ENCODE results near the gene CEP135.
"Not testable (repeated sequence)": the region's sequence is repeated elsewhere in the genome, so short reads cannot be mapped to it uniquely, and the experiment has no call there.

Gene CEP135

DNA sequence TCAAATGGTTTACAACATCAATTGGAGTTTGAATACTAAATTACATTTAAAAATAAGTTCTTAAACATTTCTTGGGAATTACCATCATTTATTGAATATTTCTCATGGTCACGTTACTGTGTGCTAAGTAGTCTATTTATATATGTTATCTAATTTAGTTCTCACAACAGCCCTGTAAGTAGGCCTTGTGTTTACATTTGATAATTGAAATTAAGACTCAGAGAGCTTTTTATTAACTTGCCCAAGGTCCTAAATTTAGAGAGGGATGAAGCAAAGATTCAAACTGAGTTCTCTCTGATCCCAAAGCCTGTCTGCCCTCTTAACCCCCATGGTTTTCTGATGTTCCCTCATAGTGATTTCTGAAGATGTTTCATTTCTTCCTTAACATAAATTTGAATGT lies 103.7 kb downstream of the CEP135 start:
- H3K4me3 Mint-ChIP-seq = no peak overlapping the region
- intact Hi-C loops (cut with micrococcal nuclease) = no loop called here
- no peaks in the 10 kb centered on the region for H3K9me3 Mint-ChIP-seq
- peaks cover 9% of the 10 kb centered on the region for H3K4me1 Mint-ChIP-seq (ENCODE audit: low read depth)
- H3K36me3 Mint-ChIP-seq (ENCODE audit: low read depth) = peaks cover 6% of the 10 kb centered on the region
- no peak overlapping the region for H3K27ac Mint-ChIP-seq
- H3K27me3 Mint-ChIP-seq = peaks cover 26% of the 10 kb centered on the region

DNA sequence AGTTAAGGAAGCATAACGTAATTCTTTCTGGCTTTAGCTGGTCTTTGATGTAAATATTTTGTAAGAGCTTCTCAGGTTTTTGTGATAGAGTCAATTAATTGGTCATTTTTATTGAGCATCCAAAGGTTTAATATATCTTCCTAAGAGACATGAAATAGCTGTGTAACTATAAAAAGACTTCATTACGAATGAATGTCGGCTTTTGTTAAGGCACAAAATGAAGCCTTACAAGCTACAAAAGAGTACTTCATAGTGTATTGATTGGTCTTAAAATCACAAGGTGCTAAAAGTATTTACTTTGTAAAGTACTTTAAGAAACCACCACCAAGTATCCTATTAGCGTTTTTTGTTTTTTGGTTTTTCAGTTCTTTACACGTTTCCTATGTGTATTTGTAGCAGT lies 104.2 kb downstream of the CEP135 start:
- Mint-ChIP-seq H3K27me3 (peaks cover 24% of the 10 kb centered on the region), H3K4me3 (no peak overlapping the region), H3K4me1 (ENCODE audit: low read depth) (peaks cover 9% of the 10 kb centered on the region), H3K27ac (no peak overlapping the region), H3K36me3 (ENCODE audit: low read depth) (peaks cover 6% of the 10 kb centered on the region), H3K9me3 (no peaks in the 10 kb centered on the region)
- intact Hi-C loops (cut with micrococcal nuclease) = no loop called here

DNA sequence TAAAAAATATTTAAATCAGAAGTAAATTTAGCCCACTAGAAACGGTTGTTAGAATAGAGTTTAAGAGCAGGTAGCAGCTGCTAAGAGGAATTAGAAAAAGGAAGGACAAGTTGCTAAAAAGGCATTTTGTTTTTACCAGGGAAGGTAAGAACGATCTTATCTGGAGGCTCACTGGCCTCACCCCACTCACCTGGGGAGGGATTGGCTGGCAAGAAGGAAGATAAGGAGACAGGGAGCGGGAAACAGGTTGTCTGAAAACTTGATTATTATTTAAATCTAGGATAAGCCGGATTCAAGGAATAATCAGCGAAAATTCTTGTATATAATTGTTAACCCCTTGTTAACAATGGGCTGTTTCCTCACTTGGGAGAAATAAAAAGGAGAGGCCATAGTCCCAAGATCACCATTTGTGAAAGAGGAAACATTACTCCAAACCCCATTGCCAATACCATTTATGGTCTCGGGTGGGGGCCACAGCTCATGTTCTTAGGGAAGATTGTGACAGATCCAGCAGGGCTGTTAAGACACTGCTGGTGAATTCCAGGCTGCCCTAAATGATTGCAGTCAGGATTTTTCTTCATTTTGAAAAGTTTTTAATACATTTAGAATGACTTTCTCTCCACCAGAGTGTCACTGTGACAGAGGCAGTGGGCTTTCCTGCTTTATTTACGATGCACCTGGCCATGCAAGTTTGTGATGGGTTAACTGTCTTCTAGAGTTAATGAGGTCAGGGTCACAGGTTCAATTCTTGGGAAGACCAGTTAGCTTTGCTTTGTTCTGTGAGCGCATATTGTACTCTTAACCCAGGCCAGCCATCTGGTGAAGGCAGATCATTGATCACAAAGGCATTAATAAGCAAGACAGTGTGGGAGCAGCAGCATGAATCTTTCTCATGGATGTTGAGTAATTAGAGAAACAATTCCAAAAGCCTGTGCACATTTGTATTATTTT lies 106.6 kb downstream of the CEP135 start:
- no peaks in the 10 kb centered on the region for H3K9me3 Mint-ChIP-seq
- intact Hi-C loops (cut with micrococcal nuclease) = no loop called here
- peaks cover 4% of the 10 kb centered on the region for H3K4me1 Mint-ChIP-seq (ENCODE audit: low read depth)
- H3K36me3 Mint-ChIP-seq (ENCODE audit: low read depth) = no peaks in the 10 kb centered on the region
- H3K27ac Mint-ChIP-seq = no peak overlapping the region
- H3K27me3 Mint-ChIP-seq = peaks cover 10% of the 10 kb centered on the region
- no peak overlapping the region for H3K4me3 Mint-ChIP-seq

GRCh38 chr4:56055991-56056390 lies 107.2 kb downstream of the CEP135 start:
- peaks cover 5% of the 10 kb centered on the region for H3K4me1 Mint-ChIP-seq (ENCODE audit: low read depth)
- H3K27ac Mint-ChIP-seq = no peak overlapping the region
- peaks cover 5% of the 10 kb centered on the region for H3K27me3 Mint-ChIP-seq
- no peaks in the 10 kb centered on the region for H3K36me3 Mint-ChIP-seq (ENCODE audit: low read depth)
- H3K9me3 Mint-ChIP-seq = no peaks in the 10 kb centered on the region
- intact Hi-C loops (cut with micrococcal nuclease) = no loop called here
- H3K4me3 Mint-ChIP-seq = no peak overlapping the region

GRCh38 chr4:56058555-56058954 lies 109.8 kb downstream of the CEP135 start:
- Mint-ChIP-seq H3K27me3 (no peaks in the 10 kb centered on the region), H3K9me3 (no peaks in the 10 kb centered on the region), H3K4me1 (ENCODE audit: low read depth) (peaks cover 5% of the 10 kb centered on the region), H3K4me3 (no peak overlapping the region), H3K27ac (no peak overlapping the region), H3K36me3 (ENCODE audit: low read depth) (no peaks in the 10 kb centered on the region)
- intact Hi-C loops (cut with micrococcal nuclease) = no loop called here

DNA sequence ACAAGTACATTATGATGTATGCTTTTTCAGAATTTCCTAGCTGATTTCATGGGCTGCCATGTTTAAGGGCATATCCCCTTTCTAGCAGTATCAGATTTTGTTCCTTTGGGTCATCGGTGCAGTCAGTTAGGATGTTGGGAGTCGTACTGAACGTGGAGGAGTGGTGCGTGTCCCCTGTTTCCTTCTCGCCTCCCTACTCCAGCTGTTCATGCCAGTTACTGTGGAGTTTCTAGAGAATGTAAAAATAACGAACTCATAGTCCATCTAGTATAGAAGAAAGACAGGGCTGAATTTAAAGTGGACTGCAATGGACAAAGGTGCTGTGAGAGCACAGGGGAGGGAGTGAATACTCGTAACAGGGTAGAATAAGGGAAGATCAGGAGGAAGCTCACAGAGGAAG lies 111.3 kb downstream of the CEP135 start:
- intact Hi-C loops (cut with micrococcal nuclease) = no loop called here
- Mint-ChIP-seq H3K27me3 (no peaks in the 10 kb centered on the region), H3K4me1 (ENCODE audit: low read depth) (peaks cover 5% of the 10 kb centered on the region), H3K27ac (no peak overlapping the region), H3K4me3 (no peak overlapping the region), H3K36me3 (ENCODE audit: low read depth) (no peaks in the 10 kb centered on the region), H3K9me3 (no peaks in the 10 kb centered on the region)

DNA sequence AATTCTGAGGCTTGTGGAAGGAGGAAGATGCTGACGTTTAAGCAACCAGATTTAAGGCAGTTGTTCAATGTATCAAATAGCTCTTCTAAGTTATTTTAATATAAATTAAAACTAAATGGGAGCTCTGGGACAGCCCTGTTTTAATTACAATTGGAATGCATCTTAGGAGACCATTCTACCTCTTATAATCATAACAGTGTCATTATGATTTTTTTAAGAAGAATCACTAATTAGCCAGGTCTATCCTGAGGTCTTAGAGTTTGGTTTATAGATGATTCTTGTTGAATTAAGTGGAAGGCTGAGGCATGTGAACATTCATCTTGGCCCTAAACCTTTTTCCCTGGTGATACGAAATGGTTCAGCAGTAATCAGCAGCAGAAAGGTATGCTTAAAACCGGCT lies 113.4 kb downstream of the CEP135 start:
- Mint-ChIP-seq H3K27me3 (no peaks in the 10 kb centered on the region), H3K27ac (no peak overlapping the region), H3K4me1 (ENCODE audit: low read depth) (peaks cover 5% of the 10 kb centered on the region), H3K36me3 (ENCODE audit: low read depth) (no peaks in the 10 kb centered on the region), H3K9me3 (no peaks in the 10 kb centered on the region), H3K4me3 (no peak overlapping the region)
- intact Hi-C loops (cut with micrococcal nuclease) = no loop called here

- H3K36me3 Mint-ChIP-seq (ENCODE audit: low read depth) = no peaks in the 10 kb centered on the region
These were observed 113.9 kb downstream of the CEP135 start for GRCh38 chr4:56062526-56063145.

DNA sequence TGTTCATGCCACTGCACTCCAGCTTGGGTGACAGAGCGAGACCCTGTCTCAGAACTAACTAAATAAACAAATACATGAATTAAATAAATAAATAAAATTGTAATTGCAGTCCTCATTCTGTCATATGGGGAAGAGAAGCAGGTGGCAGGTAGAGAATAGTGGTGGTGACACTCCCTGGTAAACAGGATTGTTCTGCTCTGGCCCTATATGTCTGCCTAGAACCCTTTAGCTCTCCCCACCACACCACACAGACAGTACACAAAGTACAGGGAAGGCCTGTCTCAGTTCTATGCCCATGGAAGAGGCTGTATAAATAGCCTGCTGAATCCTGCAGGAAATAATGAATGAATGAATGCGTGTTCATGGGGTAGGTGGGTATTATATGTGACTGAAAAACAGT lies 117.7 kb downstream of the CEP135 start:
- intact Hi-C loops (cut with micrococcal nuclease) = no loop called here
- Mint-ChIP-seq H3K4me3 (no peak overlapping the region), H3K27me3 (no peaks in the 10 kb centered on the region), H3K36me3 (ENCODE audit: low read depth) (no peaks in the 10 kb centered on the region), H3K27ac (no peak overlapping the region), H3K4me1 (ENCODE audit: low read depth) (no peaks in the 10 kb centered on the region), H3K9me3 (peaks cover 6% of the 10 kb centered on the region)

More at GRCh38 chr4:56062526-56063145, 113.9 kb downstream of the CEP135 start:
- H3K27me3 Mint-ChIP-seq = no peaks in the 10 kb centered on the region
- intact Hi-C loops (cut with micrococcal nuclease) = no loop called here
- H3K27ac Mint-ChIP-seq = no peak overlapping the region
- no peak overlapping the region for H3K4me3 Mint-ChIP-seq
- H3K9me3 Mint-ChIP-seq = no peaks in the 10 kb centered on the region
- peaks cover 5% of the 10 kb centered on the region for H3K4me1 Mint-ChIP-seq (ENCODE audit: low read depth)

DNA sequence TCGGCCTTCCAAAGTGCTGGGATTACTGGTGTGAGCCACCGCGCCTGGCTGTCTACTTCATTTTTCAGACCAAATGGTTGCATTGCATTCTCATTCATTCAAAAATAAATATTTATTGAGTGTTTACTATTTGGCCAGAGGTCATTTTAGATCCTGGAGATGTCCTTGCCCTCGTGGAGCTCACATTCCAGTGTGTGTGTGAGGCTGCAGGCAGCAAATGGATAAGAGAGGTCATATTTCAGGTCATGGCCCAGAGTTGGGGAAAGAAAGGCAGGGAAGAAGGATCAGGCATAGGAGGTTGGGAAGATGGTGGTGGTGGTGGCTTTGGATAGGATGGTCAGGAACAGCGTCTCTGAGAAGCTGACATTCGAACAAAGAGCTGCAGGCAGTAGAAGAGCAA lies 119.1 kb downstream of the CEP135 start:
- intact Hi-C loops (cut with micrococcal nuclease) = no loop called here
- Mint-ChIP-seq H3K4me3 (no peak overlapping the region), H3K4me1 (ENCODE audit: low read depth) (no peaks in the 10 kb centered on the region), H3K27ac (no peak overlapping the region), H3K36me3 (ENCODE audit: low read depth) (no peaks in the 10 kb centered on the region), H3K27me3 (no peaks in the 10 kb centered on the region), H3K9me3 (peaks cover 6% of the 10 kb centered on the region)

DNA sequence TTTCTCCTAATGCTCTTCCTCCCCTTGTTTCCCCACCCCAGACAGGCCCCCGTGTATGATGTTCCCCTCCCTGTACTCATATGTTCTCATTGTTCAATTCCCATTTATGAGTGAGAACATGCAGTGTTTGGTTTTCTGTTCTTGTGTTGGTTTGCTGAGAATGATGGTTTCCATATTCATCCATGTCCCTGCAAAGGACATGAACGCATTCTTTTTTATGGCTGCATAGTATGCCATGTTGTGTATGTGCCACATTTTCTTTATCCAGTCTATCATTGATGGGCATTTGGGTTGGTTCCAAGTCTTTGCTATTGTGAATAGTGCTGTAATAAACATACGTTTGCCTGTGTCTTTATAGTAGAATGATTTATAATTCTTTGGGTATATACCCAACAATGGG lies 124.0 kb downstream of the CEP135 start:
- H3K4me3 Mint-ChIP-seq; H3K4me1 Mint-ChIP-seq (ENCODE audit: low read depth); H3K27me3 Mint-ChIP-seq; intact Hi-C loops (cut with micrococcal nuclease); H3K36me3 Mint-ChIP-seq (ENCODE audit: low read depth); H3K27ac Mint-ChIP-seq; H3K9me3 Mint-ChIP-seq: not testable (repeated sequence)

- H3K9me3 Mint-ChIP-seq = no peaks in the 10 kb centered on the region
- H3K27ac Mint-ChIP-seq = no peak overlapping the region
- H3K27me3 Mint-ChIP-seq = no peaks in the 10 kb centered on the region
- intact Hi-C loops (cut with micrococcal nuclease) = no loop called here
- no peaks in the 10 kb centered on the region for H3K4me1 Mint-ChIP-seq (ENCODE audit: low read depth)
- no peak overlapping the region for H3K4me3 Mint-ChIP-seq
- no peaks in the 10 kb centered on the region for H3K36me3 Mint-ChIP-seq (ENCODE audit: low read depth)
These were observed 128.9 kb downstream of the CEP135 start for GRCh38 chr4:56077676-56078075.

GRCh38 chr4:56078866-56079265 lies 130.1 kb downstream of the CEP135 start:
- no peak overlapping the region for H3K4me3 Mint-ChIP-seq
- H3K27ac Mint-ChIP-seq = no peak overlapping the region
- intact Hi-C loops (cut with micrococcal nuclease) = no loop called here
- H3K4me1 Mint-ChIP-seq (ENCODE audit: low read depth) = no peaks in the 10 kb centered on the region
- H3K36me3 Mint-ChIP-seq (ENCODE audit: low read depth) = no peaks in the 10 kb centered on the region
- H3K27me3 Mint-ChIP-seq = no peaks in the 10 kb centered on the region
- H3K9me3 Mint-ChIP-seq = no peaks in the 10 kb centered on the region

- H3K27ac Mint-ChIP-seq = no peak overlapping the region
- H3K9me3 Mint-ChIP-seq = no peaks in the 10 kb centered on the region
- no peaks in the 10 kb centered on the region for H3K36me3 Mint-ChIP-seq (ENCODE audit: low read depth)
- H3K4me3 Mint-ChIP-seq = no peak overlapping the region
- intact Hi-C loops (cut with micrococcal nuclease) = no loop called here
- H3K27me3 Mint-ChIP-seq = no peaks in the 10 kb centered on the region
- no peaks in the 10 kb centered on the region for H3K4me1 Mint-ChIP-seq (ENCODE audit: low read depth)
These were observed 131.6 kb downstream of the CEP135 start for GRCh38 chr4:56080384-56080783.
